Skin epidermis (tissue), 12 donors: ENCODE results near the gene B4GALNT1.
"Not testable (repeated sequence)": the region's sequence is repeated elsewhere in the genome, so short reads cannot be mapped to it uniquely, and the experiment has no call there.

Experiments used
- H3K27ac ChIP-seq, 21 experiments: fragments of 200-600 bp; sonication (generic) in 11 of 21; one replicate each; pipeline ENCODE4 v1.5.0; 2020; ENCODE audit warnings: mild to moderate bottlenecking in 3 of 21, inconsistent platforms in 2 of 21, moderate library complexity in 2 of 21
- H3K4me3 ChIP-seq, 7 experiments: fragments of 200-600 bp; sonication (generic) in 2 of 7; one replicate each; pipeline ENCODE4 v1.5.0; 2020; ENCODE audit warnings: inconsistent platforms in 2 of 7, mild to moderate bottlenecking in 2 of 7, moderate library complexity in 1 of 7

B4GALNT1 gene

DNA sequence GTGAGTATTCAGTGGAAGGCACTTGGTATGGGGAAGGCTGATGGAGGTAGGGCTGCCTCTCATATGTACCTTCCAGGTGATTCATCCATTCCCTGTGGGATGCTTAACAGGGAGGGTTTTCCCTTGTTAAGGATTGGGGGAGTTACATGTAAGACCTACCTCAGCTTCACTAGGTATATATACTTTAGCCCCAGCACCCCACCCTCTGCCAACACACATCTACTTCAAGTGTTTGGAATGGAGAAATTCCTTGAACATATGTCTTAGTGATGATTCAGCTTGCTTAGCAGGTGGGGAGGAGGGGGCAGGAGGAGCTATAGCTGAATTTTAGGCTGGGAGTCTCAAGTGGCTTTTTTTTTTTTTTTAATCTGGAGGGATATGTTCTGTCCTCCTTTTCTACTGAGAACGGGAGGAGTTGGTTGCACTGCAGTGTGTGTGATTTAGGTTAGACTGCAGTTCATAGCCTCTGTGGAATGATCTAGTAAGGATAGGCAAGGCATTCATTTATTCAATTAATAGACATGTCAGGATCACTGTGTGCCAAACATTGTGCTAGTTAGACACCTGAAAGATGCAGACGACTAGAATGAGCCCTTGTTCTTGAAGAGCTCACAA, 40.3 kb downstream of the B4GALNT1 start:
- Histone ChIP-seq H3K4me3 (no peak overlapping the region), H3K27ac (no peak overlapping the region)

DNA sequence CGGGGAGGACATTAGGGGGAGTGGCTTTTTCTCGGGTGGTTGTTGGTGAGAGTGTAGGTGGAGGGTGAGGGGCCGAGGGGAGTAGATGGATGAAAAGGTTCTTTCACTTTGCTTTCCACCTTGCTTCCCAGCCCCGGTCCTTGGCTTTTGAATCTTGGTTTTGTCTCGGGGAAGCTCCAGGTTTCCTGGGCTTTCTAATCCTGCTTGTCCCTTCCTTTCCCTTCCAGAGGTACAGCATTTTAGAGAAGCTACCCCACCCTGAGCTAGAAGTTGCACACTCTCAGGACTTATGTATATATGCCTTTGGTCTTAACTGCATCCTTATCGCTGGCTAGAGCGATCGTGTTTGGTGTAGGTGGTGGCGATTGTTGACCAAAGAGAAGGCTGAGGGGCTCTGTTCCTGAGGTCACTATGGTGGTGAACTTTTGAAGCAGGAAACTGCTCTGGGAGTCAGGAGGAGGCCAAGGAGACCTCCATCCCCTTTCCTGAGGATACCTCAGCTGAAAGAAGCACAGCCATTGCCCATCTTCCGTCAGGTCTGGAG, 41.1 kb downstream of the B4GALNT1 start:
- H3K27ac ChIP-seq = peak overlapping the region in 13 of 21 experiments; percentile 62 to 86 (median 78)

DNA sequence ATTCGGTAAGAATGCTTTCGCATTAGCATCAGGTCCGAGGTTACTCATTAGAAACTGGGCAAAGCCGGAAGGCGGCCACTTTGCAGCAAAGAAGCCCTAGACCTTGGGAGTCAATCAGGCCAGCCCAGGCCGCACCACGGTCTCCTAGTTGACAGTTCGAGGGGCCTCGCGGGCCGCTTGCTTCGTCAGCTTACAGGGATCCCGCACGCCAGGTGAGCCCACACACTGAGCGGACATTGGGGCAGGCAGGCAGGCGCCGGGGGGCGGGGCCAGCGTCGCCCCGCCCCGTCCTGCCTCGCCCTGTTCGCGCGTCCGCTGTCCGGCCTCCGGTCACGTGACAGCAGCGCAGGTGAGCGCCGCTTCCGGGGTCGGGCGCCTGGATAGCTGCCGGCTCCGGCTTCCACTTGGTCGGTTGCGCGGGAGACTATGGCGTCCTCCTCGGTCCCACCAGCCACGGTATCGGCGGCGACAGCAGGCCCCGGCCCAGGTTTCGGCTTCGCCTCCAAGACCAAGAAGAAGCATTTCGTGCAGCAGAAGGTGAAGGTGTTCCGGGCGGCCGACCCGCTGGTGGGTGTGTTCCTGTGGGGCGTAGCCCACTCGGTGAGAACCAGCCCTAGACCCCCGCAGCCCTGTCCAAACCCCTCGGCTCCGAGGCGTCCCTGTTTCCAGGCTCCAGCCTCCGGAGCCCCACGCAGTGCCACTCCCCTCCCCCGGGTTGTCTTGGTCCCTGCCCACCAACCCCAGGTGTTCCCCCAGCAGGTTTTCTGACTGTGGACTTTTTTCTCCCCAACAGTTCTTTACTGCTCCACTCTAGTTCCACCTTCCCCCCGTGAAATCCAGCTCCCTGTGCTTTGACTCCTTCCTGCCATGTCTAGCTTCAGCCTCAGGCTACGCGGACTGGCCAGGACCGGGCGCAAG, 41.9 kb downstream of the B4GALNT1 start, which contains the start of gene PIP4K2C:
TSS of gene PIP4K2C (plus strand) at position 329 of the 918 bp plus-strand sequence. CDS start at position 427, 98 bp downstream.
- Histone ChIP-seq H3K4me3 (peak within 1 kb of the TSS; percentile 66 to 86 (median 76)), H3K27ac (peak within 1 kb of the TSS; percentile 41 to 86 (median 78))

More for the DNA sequence above, 41.1 kb downstream of the B4GALNT1 start:
- H3K4me3 ChIP-seq = peak overlapping the region; percentile 66 to 86 (median 76)

DNA sequence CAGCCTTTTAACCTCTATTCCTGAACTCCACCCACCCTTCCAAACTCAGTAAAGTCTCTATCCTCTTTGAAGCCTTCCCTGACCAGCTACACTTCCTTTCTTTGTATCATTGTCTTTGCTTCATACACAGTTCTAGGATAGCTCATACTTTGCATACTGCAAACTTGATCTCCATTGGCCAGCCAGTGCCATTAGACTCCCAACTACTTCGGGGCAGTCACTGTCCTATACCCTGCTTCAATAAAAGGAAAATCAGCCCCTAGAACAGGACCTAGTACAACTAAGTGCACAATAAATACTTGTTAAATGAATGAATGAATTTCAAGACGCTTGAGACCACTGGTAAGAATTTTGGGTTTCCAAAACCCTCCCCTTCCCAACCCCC, 42.5 kb downstream of the B4GALNT1 start:
- Histone ChIP-seq H3K27ac (peak overlapping the region in 20 of 21 experiments; percentile 52 to 86 (median 78)), H3K4me3 (peak overlapping the region; percentile 66 to 86 (median 76))

DNA sequence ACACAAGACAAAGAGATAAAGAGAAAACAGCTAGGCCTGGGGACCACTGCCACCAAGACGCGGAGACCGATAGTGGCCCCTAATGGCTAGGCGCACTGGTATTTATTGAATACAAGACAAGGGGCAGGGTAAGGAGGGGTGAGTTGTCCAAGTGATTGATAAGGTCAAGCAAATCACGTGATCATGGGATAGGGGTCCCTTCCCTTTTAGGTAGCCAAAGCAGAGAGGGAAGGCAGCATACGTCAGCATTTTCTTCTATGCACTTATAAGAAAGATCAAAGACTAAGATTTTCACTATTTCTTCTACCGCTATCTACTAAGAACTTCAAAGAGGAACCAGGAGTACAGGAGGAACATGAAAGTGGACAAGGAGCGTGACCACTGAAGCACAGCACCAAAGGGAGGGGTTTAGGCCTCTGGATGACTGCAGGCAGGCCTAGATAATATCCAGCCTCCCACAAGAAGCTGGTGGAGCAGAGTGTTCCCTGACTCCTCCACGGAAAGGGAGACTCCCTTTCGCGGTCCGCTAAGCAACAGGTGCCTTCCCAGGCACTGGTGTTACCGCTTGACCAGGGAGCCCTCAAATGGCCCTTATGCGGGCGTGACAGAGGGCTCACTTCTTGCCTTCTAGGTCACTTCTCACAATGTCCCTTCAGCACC, 43.9 kb downstream of the B4GALNT1 start:
- H3K4me3 ChIP-seq, H3K27ac ChIP-seq: not testable (repeated sequence)

DNA sequence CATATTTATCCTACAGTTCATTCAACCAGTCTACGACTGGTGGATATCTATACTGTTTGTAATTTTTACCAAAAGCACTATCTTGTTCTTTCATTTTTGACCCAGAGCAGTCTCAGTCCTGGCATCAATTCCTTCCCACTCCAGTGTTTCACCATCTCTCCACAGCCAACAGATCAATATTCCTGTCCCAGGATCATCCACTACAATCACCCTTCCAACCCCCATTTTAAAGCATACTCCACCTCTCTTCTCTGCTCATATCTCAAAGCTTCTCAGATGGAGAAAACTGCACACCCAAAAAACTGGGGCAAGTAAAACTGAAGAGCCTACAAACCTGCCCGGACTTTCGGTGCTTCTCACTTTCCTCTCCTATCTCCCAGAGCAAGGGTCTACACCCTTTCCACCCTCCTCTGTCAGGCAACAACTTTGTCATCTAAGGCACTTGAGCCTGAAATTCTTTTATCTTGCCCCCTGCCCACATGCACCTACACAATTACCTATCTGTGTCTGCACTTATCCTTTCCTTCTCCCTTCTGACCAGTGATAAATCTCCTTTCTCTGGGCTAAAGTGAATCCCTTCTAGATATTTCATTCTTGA, 46.1 kb downstream of the B4GALNT1 start:
- no peak overlapping the region for H3K4me3 ChIP-seq

DNA sequence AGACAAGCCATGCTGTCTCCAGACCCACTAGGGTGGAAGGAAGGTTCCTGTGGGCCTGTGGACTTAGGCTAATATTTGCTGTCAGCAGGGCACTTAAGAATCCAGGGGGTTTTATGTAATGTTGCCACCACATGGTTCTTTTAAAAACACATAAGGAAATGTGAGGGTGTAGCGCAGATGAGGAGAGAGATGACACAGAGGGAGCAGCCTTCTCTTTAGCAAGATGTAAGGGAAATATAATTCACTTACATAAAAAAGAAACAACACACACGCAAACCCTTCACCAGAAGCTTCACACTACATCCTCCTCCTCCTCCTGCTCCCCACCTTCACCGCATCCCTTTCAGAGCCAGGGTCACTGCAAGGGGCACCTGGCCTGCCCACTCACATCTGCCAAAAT, 46.9 kb downstream of the B4GALNT1 start:
- no peak overlapping the region for H3K4me3 ChIP-seq
- no peak overlapping the region for H3K27ac ChIP-seq

More for the DNA sequence above, 46.1 kb downstream of the B4GALNT1 start:
- H3K27ac ChIP-seq = no peak overlapping the region

DNA sequence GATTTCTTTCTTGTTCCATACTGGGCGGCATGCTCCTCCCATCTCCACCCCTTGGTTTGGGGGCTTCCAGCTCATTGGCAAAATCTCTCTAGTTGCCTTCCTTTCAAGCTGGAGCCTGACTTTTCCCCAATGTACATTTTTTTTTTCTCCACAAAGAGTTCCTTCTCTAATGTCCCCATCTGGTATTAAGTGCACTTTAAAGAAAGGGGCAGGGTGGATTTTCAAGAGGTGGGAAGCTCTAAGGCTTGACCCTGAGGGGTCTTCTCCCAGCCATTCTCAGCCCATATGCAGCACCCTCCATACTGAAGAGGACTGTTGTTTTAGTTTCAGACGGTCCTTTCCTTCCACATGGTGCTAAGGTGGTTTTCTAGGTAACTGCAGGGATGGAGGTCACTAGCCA, 47.8 kb downstream of the B4GALNT1 start:
- no peak overlapping the region for H3K4me3 ChIP-seq
- H3K27ac ChIP-seq = no peak overlapping the region

DNA sequence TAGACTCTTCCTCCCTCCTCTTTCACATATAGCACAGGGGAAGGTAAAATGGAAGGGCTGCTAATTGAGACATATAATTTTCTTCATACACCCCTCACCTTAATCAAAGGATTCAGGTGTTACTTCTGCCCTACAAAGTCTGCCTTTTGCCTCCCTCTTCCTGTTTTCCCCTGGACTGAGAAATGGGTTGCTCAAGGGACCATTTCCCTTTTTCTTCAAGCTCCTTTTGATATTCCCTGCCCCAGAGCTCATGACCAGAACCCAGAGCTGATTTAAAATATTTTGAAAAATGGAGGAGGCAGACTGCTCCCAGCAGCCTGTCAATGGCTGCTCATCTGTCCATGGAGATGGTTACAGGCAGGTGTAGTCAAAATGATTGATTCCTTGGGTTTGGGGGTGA, 48.3 kb downstream of the B4GALNT1 start:
- no peak overlapping the region for H3K4me3 ChIP-seq
- H3K27ac ChIP-seq = no peak overlapping the region

DNA sequence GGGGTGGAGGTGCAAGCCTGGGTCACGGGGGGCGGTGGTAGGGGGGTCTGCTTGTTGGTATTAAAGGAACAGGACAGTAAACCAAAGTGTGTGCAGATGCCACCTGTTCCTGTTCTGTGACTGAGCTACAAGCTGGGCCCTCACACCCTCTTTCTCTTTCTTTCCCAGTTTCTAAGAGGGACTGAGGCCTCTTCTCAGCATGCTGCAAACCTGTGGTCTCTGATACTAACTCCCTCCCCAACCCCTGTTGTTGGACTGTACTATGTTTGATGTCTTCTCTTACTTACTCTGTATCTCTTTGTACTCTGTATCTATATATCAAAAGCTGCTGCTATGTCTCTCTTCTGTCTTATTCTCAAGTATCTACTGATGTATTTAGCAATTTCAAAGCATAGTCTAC, 49.0 kb downstream of the B4GALNT1 start:
- Histone ChIP-seq H3K4me3 (no peak overlapping the region), H3K27ac (no peak overlapping the region)

DNA sequence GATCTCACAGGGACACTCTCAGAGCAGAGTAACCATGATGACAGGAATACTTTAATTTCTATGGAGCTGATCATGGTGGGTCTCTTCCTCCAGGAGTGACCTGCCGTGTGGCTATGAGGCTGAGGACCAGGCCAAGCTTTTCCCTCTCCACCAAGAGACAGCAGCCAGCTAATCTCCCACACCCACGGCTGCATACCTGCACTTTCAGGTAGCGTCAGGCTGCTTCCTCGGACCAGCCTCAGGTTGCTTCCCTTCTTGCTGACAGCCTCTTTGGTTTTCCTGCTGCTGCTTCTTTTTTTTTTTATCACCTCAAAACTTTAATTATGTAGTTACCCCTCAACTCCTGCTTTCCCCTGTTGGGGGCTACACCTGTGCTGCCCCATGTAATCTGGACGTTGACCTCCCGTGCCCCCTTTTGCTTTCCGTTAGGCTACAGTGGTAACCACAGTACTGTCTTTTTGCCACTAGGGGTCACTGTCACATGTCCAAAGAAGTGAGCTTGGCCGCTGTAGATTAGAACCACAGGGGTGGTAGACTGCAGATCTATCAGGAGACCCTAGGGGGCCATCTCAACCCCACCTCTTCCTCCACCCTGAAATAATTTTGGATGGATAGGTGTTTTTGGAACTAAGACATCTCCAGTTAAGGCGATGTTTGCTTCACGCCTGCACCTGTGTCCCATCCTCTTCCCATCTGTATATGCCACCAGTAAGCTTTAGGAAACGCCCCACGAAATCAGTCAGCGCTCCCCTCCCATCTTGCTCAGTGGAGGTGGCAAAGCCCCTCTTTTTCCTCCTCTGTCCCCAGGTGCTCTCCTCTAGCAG, 49.8 kb downstream of the B4GALNT1 start:
- no peak overlapping the region for H3K27ac ChIP-seq
- H3K4me3 ChIP-seq = no peak overlapping the region

DNA sequence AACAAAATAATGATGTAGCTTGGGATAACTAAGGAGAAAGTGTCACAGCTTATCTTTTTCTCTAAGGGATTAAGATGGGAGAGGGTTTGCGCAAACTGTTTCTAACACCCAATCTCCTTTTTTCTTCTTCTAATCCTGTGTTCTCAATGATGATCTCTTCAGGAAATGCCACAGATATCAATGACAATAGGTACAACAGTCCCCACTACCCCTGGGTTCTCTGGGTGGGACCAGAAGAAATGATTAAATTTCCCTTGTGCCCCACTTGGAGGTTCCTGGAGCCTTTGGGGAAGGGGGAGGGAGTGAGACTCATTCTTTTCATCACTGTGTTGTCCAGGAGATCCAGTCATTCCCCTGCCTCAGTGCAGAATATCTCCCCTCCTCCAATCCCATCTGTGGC, 50.6 kb downstream of the B4GALNT1 start:
- Histone ChIP-seq H3K4me3 (no peak overlapping the region), H3K27ac (no peak overlapping the region)

DNA sequence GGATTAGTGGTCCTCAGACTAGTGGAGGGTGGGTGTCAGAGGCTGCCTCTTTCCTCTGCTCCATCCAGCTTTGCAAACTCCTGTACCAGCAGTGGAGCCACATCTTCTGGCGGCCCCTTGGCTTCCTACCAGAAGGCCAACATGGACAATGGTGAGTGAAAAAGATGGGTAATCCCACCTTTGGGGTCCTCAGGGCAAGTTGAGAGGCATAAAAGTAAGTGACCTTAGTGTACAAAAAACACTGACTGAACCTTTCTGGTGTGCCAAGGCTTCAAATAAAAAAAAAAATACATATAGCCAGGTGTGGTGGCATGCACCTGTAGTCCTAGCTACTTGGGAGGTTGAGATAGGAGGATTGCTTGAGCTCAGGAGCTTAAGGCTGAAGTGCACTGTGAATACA, 51.2 kb downstream of the B4GALNT1 start:
- Histone ChIP-seq H3K4me3 (no peak overlapping the region), H3K27ac (no peak overlapping the region)

DNA sequence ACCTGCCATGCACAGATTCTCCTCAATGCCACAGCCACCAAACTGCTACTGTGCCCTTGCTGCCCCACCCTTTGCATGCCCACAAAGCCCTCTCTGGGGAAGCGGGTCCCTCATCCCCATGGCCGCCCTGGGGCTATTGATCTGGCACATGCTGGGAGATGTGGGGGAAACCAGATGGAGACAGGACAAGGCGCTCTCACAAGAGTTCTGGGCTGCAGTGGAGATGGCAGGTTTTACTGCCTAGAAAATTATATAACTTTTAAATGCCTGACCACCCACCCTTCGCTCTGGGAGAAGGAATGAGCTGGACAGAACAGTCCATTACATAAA, 52.6 kb downstream of the B4GALNT1 start:
- Histone ChIP-seq H3K27ac (no peak overlapping the region), H3K4me3 (no peak overlapping the region)

DNA sequence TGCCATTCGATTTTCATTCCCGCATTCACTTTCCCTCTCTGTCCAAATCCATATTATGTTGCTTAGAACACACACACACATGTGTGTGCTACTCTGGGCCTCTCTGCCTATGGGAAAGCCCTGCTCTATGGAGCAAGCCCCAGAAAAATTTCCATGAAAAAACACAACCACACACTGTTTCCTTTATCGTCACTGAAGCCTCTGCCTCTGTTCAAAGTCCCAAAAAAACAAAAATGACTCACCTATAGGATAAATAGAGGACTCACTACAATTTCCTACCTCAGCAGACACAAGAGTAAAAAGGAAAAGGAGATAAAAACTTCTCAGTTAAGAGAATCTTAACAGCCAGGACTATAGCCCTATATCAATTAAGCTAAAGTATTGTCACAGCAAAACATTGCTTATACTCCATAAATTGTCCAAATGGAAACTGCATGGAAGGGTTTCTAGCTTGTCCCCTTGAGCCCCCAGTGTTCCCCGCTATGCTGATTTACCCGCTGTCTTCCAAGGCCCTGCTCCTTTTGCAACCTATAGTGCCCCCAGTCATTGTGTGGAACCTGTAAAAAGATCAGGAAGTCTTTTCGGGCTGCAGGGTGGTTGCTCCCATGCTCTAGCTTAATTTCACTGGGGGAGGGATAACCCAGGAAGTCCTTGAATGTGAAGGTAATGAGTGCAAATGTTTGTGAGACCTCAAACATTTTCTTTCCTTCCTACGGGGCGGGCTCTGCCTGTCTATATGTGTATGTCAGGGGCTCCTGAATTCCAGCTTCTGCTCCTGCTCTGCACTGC, 53.1 kb downstream of the B4GALNT1 start:
- Histone ChIP-seq H3K27ac (no peak overlapping the region), H3K4me3 (no peak overlapping the region)

DNA sequence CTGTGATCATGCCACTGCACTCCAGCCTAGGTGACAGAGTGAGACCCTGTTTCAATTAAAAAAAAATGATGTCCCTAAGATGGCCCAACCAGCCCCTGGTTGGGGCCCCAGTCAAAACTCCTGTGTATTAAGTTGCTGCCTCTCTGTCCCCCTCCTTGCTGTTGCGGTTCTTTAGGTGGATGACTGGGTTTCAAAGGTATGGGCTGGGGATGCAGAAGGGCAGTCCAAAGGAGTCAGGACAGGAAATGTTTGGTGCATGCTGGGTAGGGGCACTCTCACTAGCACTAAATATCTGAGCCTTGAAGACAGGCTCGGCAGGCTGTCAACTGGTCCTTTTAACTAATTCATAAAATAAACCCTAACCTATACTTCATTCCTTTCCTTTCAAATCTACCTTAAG, 54.0 kb downstream of the B4GALNT1 start:
- no peak overlapping the region for H3K27ac ChIP-seq
- no peak overlapping the region for H3K4me3 ChIP-seq

DNA sequence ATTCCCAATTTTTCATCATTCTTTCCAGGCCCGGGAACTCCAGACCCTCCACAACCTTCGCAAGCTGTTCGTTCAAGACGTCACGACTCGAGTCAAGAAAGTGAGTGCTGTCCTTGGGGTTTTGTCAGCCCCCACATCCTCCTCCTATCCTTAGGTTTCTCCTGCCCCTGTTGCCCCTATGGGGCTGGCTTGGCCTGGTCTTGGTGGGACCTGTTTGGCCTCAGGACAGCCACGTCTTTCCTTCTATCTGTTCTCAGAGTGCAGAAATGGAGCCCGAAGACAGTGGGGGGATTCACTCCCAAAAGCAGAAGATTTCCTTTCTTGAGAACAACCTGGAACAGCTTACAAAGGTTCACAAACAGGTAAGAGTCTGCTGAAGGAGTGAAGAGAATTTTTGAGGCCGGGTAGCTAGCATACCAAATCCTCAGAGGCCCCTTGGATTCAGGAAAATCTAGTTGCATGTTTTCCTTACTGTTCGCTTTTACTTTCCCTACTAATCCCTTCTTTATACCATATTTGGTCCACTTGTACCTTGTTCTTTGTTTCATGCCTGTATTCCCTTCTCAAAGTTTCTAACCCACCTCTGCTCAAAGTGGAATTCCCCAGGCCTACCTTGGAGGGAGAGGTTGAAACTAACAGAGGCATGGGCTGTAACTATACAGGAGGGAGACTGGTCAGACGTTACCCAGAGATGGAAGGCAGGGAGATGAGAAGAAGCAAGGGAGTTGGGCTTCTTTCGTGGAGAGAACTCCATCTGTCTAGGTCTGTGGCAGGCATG, 54.8 kb downstream of the B4GALNT1 start:
- H3K4me3 ChIP-seq = no peak overlapping the region
- no peak overlapping the region for H3K27ac ChIP-seq
